Activated naive CD4-positive, alpha-beta T cell treated with anti-CD3 and anti-CD28 coated beads, Interleukin-2, amount 10 ng/mL, durations not matched to agents 5 hours and 36 hours (primary cell): ENCODE data around the gene SPATA3. TPM values are rescaled to one million over a fixed set of nuclear protein-coding genes. Genes with fewer than 3 reads are reported as not detected.

Experiments used
- total RNA-seq, 2 experiments: library from RNA; stranded (reverse); gene quantifications; one replicate each; pipeline ENCODE4 v1.2.3, GENCODE V29; 2021

Gene SPATA3
- total RNA-seq = not detected

DNA sequence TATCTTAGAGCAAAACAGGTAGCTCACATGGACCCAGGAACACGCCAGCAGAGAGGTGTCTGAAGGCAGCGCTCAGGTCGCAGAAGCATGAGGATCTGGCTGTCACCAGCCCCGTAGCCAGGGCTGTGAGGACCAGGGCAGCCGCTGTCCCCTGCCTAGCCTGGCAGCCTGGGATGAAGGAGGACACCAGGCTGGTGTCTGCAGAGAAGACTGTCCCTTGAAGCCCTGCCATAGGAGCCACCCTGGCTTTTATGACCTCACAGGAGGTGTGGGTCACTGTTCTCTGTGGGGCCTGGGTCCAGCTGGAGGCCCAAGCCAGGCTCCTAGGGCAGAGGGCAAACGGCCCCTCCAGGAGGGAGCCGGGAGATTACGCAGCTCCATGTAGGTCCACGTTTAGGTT is at the start of gene SPATA3:
Gene SPATA3 (plus strand): TSS at position 301 of the 400 bp plus-strand sequence. CDS start 113 bp downstream, outside the sequence.

GRCh38 chr2:231037202-231037730 is 41.3 kb downstream of the SPATA3 start, which contains the start of gene C2orf72:
C2orf72 (plus strand) TSS chr2:231037523; CDS start chr2:231037566, 43 bp downstream.

GRCh38 chr2:231056453-231057416 is 60.8 kb downstream of the SPATA3 start, which contains the start of gene PSMD1:
PSMD1 (plus strand) TSS chr2:231056867; CDS start chr2:231057026, 159 bp downstream.

Other genes with a start within 250 kb of the SPATA3 start
- gene ITM2C, start 131.2 kb upstream of the SPATA3 start, total RNA-seq = 10 to 100 TPM; 12.2 to 13.5 TPM
- gene GPR55, start 70.9 kb upstream of the SPATA3 start, total RNA-seq = 1 to 10 TPM; 2.4 to 2.9 TPM
- gene C2orf72, start 41.4 kb downstream of the SPATA3 start, total RNA-seq = under 1 TPM; 0.35 to 0.65 TPM
- 10 to 100 TPM; 60.7 to 62.5 TPM for gene PSMD1, start 60.7 kb downstream of the SPATA3 start, total RNA-seq
- gene HTR2B, start 128.9 kb downstream of the SPATA3 start, total RNA-seq = not detected
- gene ARMC9, start 202.5 kb downstream of the SPATA3 start, total RNA-seq = under 1 TPM; 0.50 to 0.51 TPM